RWPE2 (cell line): ENCODE results near the gene RIMBP2.

ENCODE experiments used
- ATAC-seq: fragments of 200-7000 bp; cut with Tn5 transposase; 3 replicates; pipeline ENCODE4 v1.9.1; 2021; ENCODE audit warnings: low read depth
- DNase-seq: peaks from one replicate; pipeline ENCODE4 v3.0.0-alpha.2; 2020; ENCODE audit warnings: low spot score
- H3K27ac ChIP-seq: fragments of 450-650 bp; 2 replicates; pipeline ENCODE4 v1.5.1; 2017; ENCODE audit warnings: mild to moderate bottlenecking; ENCODE audit not compliant: poor library complexity, severe bottlenecking
- H3K27me3 ChIP-seq: fragments of 250-450 bp; sonication (Bioruptor Pico); 2 replicates; pipeline ENCODE4 v1.5.1; 2021; ENCODE audit warnings: mild to moderate bottlenecking, moderate library complexity; ENCODE audit not compliant: insufficient read depth, poor library complexity, severe bottlenecking
- H3K36me3 ChIP-seq: fragments of 250-450 bp; sonication (Bioruptor Pico); 2 replicates; pipeline ENCODE4 v1.5.1; 2020; ENCODE audit warnings: low read depth, mild to moderate bottlenecking, moderate library complexity
- H3K4me1 ChIP-seq: fragments of 250-450 bp; sonication (Bioruptor Pico); 2 replicates; pipeline ENCODE4 v1.5.1; 2021; ENCODE audit warnings: mild to moderate bottlenecking, moderate library complexity; ENCODE audit not compliant: insufficient read depth, poor library complexity, severe bottlenecking
- H3K4me3 ChIP-seq: fragments of 250-450 bp; sonication (Bioruptor Pico); 2 replicates; pipeline ENCODE4 v1.5.1; 2021; ENCODE audit warnings: mild to moderate bottlenecking, moderate library complexity; ENCODE audit not compliant: severe bottlenecking
- H3K9me3 ChIP-seq: fragments of 250-450 bp; sonication (Bioruptor Pico); 2 replicates; pipeline ENCODE4 v1.5.1; 2021; ENCODE audit warnings: mild to moderate bottlenecking, moderate library complexity; ENCODE audit not compliant: severe bottlenecking
- CTCF ChIP-seq: fragments of 450-650 bp; IDR thresholded peaks from one replicate; pipeline ENCODE4 v1.5.1; 2017; ENCODE audit warnings: mild to moderate bottlenecking, moderate library complexity; ENCODE audit not compliant: poor library complexity, severe bottlenecking

RIMBP2 gene

GRCh38 chr12:130436741-130437501 lies 279.2 kb downstream of the RIMBP2 start:
- TF ChIP-seq CTCF: no peak
- Histone ChIP-seq H3K4me3 (no peak overlapping the region), H3K9me3 (no peaks in the 10 kb centered on the region), H3K4me1 (no peaks in the 10 kb centered on the region), H3K36me3 (no peaks in the 10 kb centered on the region), H3K27ac (no peak overlapping the region), H3K27me3 (no peaks in the 10 kb centered on the region)
- ATAC-seq: no peak
- DNase-seq: peak; percentile 47

GRCh38 chr12:130435826-130436225 lies 280.3 kb downstream of the RIMBP2 start:
- H3K27ac ChIP-seq: no peak overlapping the region
- H3K27me3 ChIP-seq: no peaks in the 10 kb centered on the region
- no peak overlapping the region for H3K4me3 ChIP-seq
- peak; percentile 22 for DNase-seq
- ATAC-seq: no peak
- TF ChIP-seq CTCF: no peak
- H3K36me3 ChIP-seq: no peaks in the 10 kb centered on the region
- no peaks in the 10 kb centered on the region for H3K9me3 ChIP-seq
- no peaks in the 10 kb centered on the region for H3K4me1 ChIP-seq

- Histone ChIP-seq H3K36me3 (no peaks in the 10 kb centered on the region), H3K27me3 (no peaks in the 10 kb centered on the region), H3K9me3 (no peaks in the 10 kb centered on the region), H3K4me1 (no peaks in the 10 kb centered on the region), H3K4me3 (no peak overlapping the region), H3K27ac (no peak overlapping the region)
- ATAC-seq (no peak), DNase-seq (peak; percentile 35)
- no peak for TF ChIP-seq CTCF
Observed at GRCh38 chr12:130435331-130435730, 280.8 kb downstream of the RIMBP2 start.

- no peak overlapping the region for H3K4me3 ChIP-seq
- ATAC-seq (no peak), DNase-seq (peak; percentile 43)
- H3K27ac ChIP-seq: no peak overlapping the region
- no peaks in the 10 kb centered on the region for H3K4me1 ChIP-seq
- no peak for TF ChIP-seq CTCF
- no peaks in the 10 kb centered on the region for H3K36me3 ChIP-seq
- H3K9me3 ChIP-seq: no peaks in the 10 kb centered on the region
- no peaks in the 10 kb centered on the region for H3K27me3 ChIP-seq
Observed at GRCh38 chr12:130434560-130434959, 281.5 kb downstream of the RIMBP2 start.

- H3K4me1 ChIP-seq: no peaks in the 10 kb centered on the region
- H3K9me3 ChIP-seq: no peaks in the 10 kb centered on the region
- no peak overlapping the region for H3K4me3 ChIP-seq
- ATAC-seq (no peak), DNase-seq (no peak)
- no peak overlapping the region for H3K27ac ChIP-seq
- H3K36me3 ChIP-seq: no peaks in the 10 kb centered on the region
- no peaks in the 10 kb centered on the region for H3K27me3 ChIP-seq
- no peak for TF ChIP-seq CTCF
Observed at GRCh38 chr12:130433834-130434233, 282.3 kb downstream of the RIMBP2 start.
